Neural cell (in vitro differentiated cells): ENCODE measurements around the gene TBC1D8. TPM values are rescaled to one million over a fixed set of nuclear protein-coding genes. Genes with fewer than 3 reads are reported as not detected.

ENCODE experiments used
- H2AFZ ChIP-seq: fragments of 200-600, 300-800 bp; sonication (generic), shearing (Covaris generic); 2 replicates; pipeline ENCODE4 v1.6.0; 2014; ENCODE audit warnings: low read depth, mild to moderate bottlenecking, antibody characterized with exemption, low read length, moderate library complexity
- H3F3A ChIP-seq: fragments of 200-600 bp; shearing (Covaris generic); 2 replicates; pipeline ENCODE4 v1.6.1; 2016; ENCODE audit warnings: mild to moderate bottlenecking, moderate library complexity, mixed read lengths, antibody characterized with exemption, low read length; ENCODE audit not compliant: insufficient read depth, poor library complexity, severe bottlenecking
- H3K27ac ChIP-seq: fragments of 200-600, 300-800 bp; sonication (generic), shearing (Covaris generic); 2 replicates; pipeline ENCODE4 v1.5.1; 2014; ENCODE audit warnings: mild to moderate bottlenecking, low read length, moderate library complexity
- H3K27me3 ChIP-seq: fragments of 300-800, 200-600 bp; sonication (generic), shearing (Covaris generic); 2 replicates; pipeline ENCODE4 v1.6.0; 2014; ENCODE audit warnings: mild to moderate bottlenecking, low read depth, low read length, moderate library complexity; ENCODE audit not compliant: insufficient read depth
- H3K36me3 ChIP-seq: fragments of 300-800, 200-600 bp; sonication (generic), shearing (Covaris generic); 2 replicates; pipeline ENCODE4 v1.5.1; 2014; ENCODE audit warnings: mild to moderate bottlenecking, antibody characterized with exemption, low read length, moderate library complexity; ENCODE audit not compliant: insufficient read depth
- H3K4me2 ChIP-seq: fragments of 300-800, 200-600 bp; sonication (generic), shearing (Covaris generic); 2 replicates; pipeline ENCODE4 v1.6.0; 2014; ENCODE audit warnings: mild to moderate bottlenecking, low read length
- H3K4me3 ChIP-seq: fragments of 300-800, 200-600 bp; sonication (generic), shearing (Covaris generic); 2 replicates; pipeline ENCODE4 v1.5.1; 2014; ENCODE audit warnings: mild to moderate bottlenecking, low read length, moderate library complexity
- H3K79me2 ChIP-seq: fragments of 200-600 bp; shearing (Covaris generic); replicated peaks from 2 replicates; pipeline ENCODE4 v1.6.0; 2014; ENCODE audit warnings: mild to moderate bottlenecking, low read length, moderate library complexity; ENCODE audit not compliant: insufficient read depth
- H3K9ac ChIP-seq: fragments of 300-800, 200-600 bp; sonication (generic), shearing (Covaris generic); 2 replicates; pipeline ENCODE4 v1.6.1; 2016; ENCODE audit warnings: mild to moderate bottlenecking, low read length, mixed read lengths
- H3K9me2 ChIP-seq: fragments of 200-600 bp; shearing (Covaris generic); 2 replicates; pipeline ENCODE4 v1.6.1; 2016; ENCODE audit warnings: mild to moderate bottlenecking, low read length, mixed read lengths; ENCODE audit not compliant: insufficient read depth
- H3K9me3 ChIP-seq: fragments of 200-600, 300-800 bp; sonication (generic), shearing (Covaris generic); 2 replicates; pipeline ENCODE4 v1.6.1; 2016; ENCODE audit warnings: mild to moderate bottlenecking, mixed run types, low read length, moderate library complexity, mixed read lengths
- H4K20me1 ChIP-seq: fragments of 200-600 bp; shearing (Covaris generic); 2 replicates; pipeline ENCODE4 v1.6.1; 2016; ENCODE audit warnings: mild to moderate bottlenecking, mixed run types; ENCODE audit not compliant: insufficient read depth
- CTCF ChIP-seq: fragments of 450-650 bp; IDR thresholded peaks from 2 replicates; pipeline ENCODE4 v1.5.1; 2014; ENCODE audit warnings: antibody characterized with exemption, mild to moderate bottlenecking, moderate library complexity; ENCODE audit not compliant: poor library complexity, severe bottlenecking
- EP300 ChIP-seq: fragments of 450-650 bp; conservative IDR thresholded peaks from 2 replicates; pipeline ENCODE4 v1.6.1; 2014; ENCODE audit warnings: antibody characterized with exemption, mild to moderate bottlenecking, moderate library complexity; ENCODE audit not compliant: poor library complexity, severe bottlenecking
- EZH2 ChIP-seq: fragments of 200-600, 300-800 bp; shearing (Covaris generic), sonication (generic); IDR thresholded peaks from 2 replicates; pipeline ENCODE4 v1.6.1; 2014; ENCODE audit warnings: antibody characterized with exemption, low read length, borderline replicate concordance, mild to moderate bottlenecking; ENCODE audit not compliant: insufficient read depth, poor library complexity, severe bottlenecking
- MXI1 ChIP-seq: fragments of 450-650 bp; conservative IDR thresholded peaks from 2 replicates; pipeline ENCODE4 v1.6.1; 2014; ENCODE audit warnings: antibody characterized with exemption, mild to moderate bottlenecking; ENCODE audit not compliant: poor library complexity, severe bottlenecking
- POLR2AphosphoS5 ChIP-seq: IDR thresholded peaks from 2 replicates; pipeline ENCODE4 v1.6.1; 2012
- RAD21 ChIP-seq: fragments of 450-650 bp; conservative IDR thresholded peaks from 2 replicates; pipeline ENCODE4 v1.6.1; 2014; ENCODE audit warnings: antibody characterized with exemption, mild to moderate bottlenecking, moderate library complexity
- REST ChIP-seq: IDR thresholded peaks from 2 replicates; pipeline ENCODE4 v1.6.1; 2012; ENCODE audit warnings: borderline replicate concordance
- SMC3 ChIP-seq: fragments of 450-650 bp; conservative IDR thresholded peaks from 2 replicates; pipeline ENCODE4 v1.6.1; 2014; ENCODE audit warnings: antibody characterized with exemption, mild to moderate bottlenecking, moderate library complexity; ENCODE audit not compliant: poor library complexity
- TAF1 ChIP-seq: IDR thresholded peaks from 2 replicates; pipeline ENCODE4 v1.6.1; 2012; ENCODE audit warnings: low read depth
- polyA plus RNA-seq: library from polyadenylated mRNA; depleted of rRNA; stranded (reverse); fragments of >200 nt; gene quantifications from 2 replicates; pipeline ENCODE4 v1.2.3, GENCODE V29; 2014

The TBC1D8 gene
- polyA plus RNA-seq, 1 donor from 2014 or later = 5.3 TPM

GRCh38 chr2:100975521-100975785, 175.7 kb downstream of the TBC1D8 start:
- Histone ChIP-seq H2AFZ (no peak overlapping the region), H4K20me1 (no peaks in the 10 kb centered on the region), H3K79me2 (no peaks in the 10 kb centered on the region), H3K4me2 (no peak overlapping the region), H3K9me2 (no peaks in the 10 kb centered on the region), H3K9me3 (no peaks in the 10 kb centered on the region), H3K36me3 (no peaks in the 10 kb centered on the region), H3K27ac (no peak overlapping the region), H3K27me3 (no peaks in the 10 kb centered on the region), H3K9ac (no peak overlapping the region), H3F3A (no peaks in the 10 kb centered on the region), H3K4me3 (no peak overlapping the region)
- TF ChIP-seq SMC3 (no peak), MXI1 (no peak), CTCF (no peak), RAD21 (no peak), TAF1 (no peak), REST (no peak), EZH2 (no peak), EP300 (no peak), POLR2AphosphoS5 (no peak)

- Histone ChIP-seq H3K4me3 (no peak overlapping the region), H3K9ac (no peak overlapping the region), H3K27me3 (no peaks in the 10 kb centered on the region), H3F3A (no peaks in the 10 kb centered on the region), H3K79me2 (no peaks in the 10 kb centered on the region), H3K9me3 (no peaks in the 10 kb centered on the region), H3K4me2 (no peak overlapping the region), H2AFZ (no peak overlapping the region), H4K20me1 (no peaks in the 10 kb centered on the region), H3K9me2 (no peaks in the 10 kb centered on the region), H3K27ac (no peak overlapping the region), H3K36me3 (no peaks in the 10 kb centered on the region)
- TF ChIP-seq REST (no peak), EP300 (no peak), EZH2 (no peak), POLR2AphosphoS5 (no peak), CTCF (no peak), MXI1 (no peak), TAF1 (no peak), SMC3 (no peak), RAD21 (no peak)
These were observed 176.3 kb downstream of the TBC1D8 start for GRCh38 chr2:100974712-100975520.
